A673 (cell line): ENCODE measurements around the gene IYD.

Experiments
- EZH2 ChIP-seq: fragments of 200-600 bp; sonication (generic); IDR thresholded peaks from 2 replicates; pipeline ENCODE4 v1.6.1; 2017; ENCODE audit warnings: borderline replicate concordance, low read depth, mild to moderate bottlenecking, mixed read lengths, antibody characterized with exemption, low read length; ENCODE audit not compliant: poor library complexity, severe bottlenecking
- TF ChIP-seq, protein P1 (sequence below): fragments of 300-800, 200-600 bp; sonication (generic); conservative IDR thresholded peaks from 2 replicates; pipeline ENCODE4 v1.5.1; 2017; ENCODE audit warnings: low read depth, mild to moderate bottlenecking, antibody characterized with exemption, low read length, moderate library complexity, mixed read lengths

- TF ChIP-seq, protein P1, sequence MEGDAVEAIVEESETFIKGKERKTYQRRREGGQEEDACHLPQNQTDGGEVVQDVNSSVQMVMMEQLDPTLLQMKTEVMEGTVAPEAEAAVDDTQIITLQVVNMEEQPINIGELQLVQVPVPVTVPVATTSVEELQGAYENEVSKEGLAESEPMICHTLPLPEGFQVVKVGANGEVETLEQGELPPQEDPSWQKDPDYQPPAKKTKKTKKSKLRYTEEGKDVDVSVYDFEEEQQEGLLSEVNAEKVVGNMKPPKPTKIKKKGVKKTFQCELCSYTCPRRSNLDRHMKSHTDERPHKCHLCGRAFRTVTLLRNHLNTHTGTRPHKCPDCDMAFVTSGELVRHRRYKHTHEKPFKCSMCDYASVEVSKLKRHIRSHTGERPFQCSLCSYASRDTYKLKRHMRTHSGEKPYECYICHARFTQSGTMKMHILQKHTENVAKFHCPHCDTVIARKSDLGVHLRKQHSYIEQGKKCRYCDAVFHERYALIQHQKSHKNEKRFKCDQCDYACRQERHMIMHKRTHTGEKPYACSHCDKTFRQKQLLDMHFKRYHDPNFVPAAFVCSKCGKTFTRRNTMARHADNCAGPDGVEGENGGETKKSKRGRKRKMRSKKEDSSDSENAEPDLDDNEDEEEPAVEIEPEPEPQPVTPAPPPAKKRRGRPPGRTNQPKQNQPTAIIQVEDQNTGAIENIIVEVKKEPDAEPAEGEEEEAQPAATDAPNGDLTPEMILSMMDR = no peak
- no peak for TF ChIP-seq EZH2
These were observed 48.4 kb downstream of the IYD start for GRCh38 chr6:150417250-150417649.
